HG02588 (cell line): ENCODE data around the gene TMEM145.

ENCODE experiments used
- ATAC-seq: cut with Tn5 transposase; IDR thresholded peaks from one replicate; pipeline ENCODE4 v1.9.1; 2021; ENCODE audit warnings: mild to moderate bottlenecking, moderate library complexity; ENCODE audit not compliant: unreplicated experiment

The TMEM145 gene

DNA sequence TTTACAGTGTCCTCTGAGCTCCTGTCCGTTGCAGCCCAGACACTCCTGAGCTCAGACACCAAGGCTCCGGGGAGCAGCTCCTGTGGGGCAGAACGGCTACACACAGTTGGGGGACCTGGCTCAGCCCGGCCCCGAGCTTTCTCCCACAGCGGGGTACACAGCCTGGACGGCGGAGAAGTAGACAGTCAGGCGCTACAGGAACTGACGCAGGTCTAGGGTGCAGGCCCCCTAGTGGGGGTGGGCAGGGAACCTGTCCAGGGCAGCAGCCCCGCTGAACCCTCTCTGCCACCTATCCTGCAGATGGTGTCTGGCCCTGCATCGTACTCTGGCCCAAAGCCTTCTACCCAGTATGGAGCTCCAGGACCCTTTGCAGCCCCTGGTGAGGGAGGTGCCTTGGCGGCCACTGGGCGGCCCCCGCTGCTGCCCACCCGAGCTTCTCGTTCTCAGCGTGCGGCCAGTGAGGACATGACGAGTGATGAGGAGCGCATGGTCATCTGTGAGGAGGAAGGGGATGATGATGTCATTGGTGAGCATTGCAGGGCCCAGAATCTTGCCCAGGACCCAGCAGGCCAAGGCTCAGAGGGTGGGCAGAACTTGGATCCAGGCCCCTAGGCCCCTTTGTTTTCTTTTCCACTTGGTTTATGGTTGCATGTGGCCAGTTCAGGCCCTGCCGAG is 24.1 kb upstream of the TMEM145 start:
- ATAC-seq = no peak

GRCh38 chr19:42289556-42290041 is 23.5 kb upstream of the TMEM145 start:
- no peak for ATAC-seq

DNA sequence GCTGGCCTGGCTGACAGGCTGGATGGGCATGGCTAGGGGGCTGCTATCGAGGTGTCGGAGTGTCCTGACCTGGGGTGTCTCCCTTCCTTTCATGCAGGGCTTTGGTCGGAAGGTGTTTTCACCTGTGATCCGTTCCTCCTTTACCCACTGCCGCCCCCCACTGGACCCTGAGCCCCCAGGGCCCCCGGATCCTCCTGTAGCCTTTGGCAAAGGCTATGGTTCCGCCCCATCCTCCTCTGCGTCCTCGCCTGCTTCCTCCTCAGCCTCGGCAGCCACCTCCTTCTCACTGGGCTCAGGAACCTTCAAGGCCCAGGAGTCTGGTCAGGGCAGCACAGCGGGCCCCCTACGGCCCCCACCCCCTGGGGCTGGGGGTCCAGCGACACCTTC is 23.0 kb upstream of the TMEM145 start:
- ATAC-seq = no peak

DNA sequence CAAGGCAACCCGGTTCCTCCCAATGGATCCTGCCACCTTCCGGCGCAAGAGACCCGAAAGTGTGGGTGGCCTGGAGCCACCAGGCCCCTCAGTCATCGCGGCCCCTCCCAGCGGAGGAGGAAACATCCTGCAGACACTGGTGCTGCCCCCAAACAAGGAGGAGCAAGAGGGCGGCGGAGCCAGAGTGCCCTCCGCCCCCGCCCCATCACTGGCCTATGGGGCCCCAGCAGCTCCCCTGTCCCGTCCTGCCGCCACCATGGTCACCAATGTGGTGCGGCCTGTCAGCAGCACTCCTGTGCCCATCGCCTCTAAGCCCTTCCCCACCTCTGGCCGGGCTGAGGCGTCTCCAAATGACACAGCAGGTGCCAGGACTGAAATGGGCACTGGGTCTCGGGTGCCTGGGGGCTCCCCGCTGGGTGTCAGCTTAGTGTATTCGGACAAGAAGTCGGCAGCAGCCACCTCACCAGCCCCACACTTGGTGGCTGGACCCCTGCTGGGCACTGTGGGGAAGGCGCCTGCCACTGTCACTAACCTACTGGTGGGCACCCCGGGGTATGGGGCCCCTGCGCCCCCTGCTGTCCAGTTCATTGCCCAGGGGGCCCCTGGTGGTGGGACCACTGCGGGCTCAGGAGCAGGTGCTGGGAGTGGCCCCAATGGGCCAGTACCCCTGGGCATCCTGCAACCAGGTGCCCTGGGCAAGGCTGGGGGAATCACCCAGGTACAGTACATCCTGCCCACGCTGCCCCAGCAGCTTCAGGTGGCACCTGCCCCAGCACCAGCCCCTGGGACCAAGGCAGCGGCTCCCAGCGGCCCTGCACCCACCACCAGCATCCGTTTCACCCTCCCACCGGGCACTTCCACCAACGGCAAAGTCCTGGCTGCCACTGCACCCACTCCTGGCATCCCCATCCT is 22.3 kb upstream of the TMEM145 start:
- no peak for ATAC-seq

DNA sequence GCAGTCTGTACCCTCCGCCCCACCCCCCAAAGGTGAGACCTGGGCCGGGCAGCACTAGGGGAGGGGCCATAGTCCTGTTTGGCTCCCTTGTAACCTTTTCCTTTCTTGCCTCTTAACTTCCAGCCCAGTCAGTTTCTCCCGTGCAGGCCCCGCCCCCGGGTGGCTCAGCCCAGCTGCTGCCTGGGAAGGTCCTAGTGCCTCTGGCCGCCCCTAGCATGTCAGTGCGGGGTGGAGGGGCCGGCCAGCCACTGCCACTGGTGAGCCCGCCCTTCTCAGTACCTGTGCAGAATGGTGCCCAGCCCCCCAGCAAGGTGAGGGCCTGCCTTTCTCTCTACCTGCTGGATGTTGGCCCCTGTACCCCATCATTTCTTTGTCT is 21.7 kb upstream of the TMEM145 start:
- no peak for ATAC-seq

DNA sequence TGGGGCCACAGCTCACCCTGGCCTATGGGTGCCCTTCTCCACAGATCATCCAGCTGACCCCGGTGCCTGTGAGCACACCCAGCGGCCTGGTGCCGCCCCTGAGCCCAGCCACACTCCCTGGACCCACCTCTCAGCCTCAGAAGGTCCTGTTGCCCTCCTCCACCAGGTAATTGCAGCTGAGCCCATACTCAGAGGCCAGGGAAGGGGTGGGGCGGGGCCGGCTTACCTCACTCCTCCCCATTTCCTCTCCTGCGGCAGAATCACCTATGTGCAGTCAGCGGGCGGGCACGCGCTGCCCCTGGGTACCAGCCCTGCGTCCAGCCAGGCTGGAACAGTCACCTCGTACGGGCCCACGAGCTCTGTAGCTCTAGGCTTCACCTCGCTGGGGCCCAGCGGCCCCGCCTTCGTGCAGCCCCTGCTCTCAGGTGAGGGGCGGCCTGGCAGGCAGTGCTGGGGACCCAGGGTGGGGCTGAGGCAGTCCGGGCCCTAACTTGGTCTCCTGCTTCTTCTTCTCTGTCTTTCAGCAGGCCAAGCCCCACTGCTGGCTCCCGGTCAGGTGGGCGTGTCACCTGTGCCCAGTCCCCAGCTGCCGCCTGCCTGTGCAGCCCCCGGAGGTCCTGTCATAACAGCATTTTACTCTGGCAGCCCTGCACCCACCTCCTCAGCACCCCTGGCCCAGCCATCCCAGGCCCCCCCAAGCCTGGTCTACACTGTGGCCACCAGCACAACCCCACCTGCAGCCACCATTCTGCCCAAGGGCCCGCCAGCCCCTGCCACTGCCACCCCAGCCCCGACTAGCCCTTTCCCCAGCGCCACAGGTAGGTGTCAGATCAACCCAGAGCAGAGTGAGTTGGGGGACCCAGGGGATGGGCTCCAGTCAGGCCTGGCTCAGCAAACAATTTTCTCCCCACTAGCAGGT is 20.8 kb upstream of the TMEM145 start:
- ATAC-seq = no peak

GRCh38 chr19:42292963-42293362 is 20.1 kb upstream of the TMEM145 start:
- no peak for ATAC-seq

DNA sequence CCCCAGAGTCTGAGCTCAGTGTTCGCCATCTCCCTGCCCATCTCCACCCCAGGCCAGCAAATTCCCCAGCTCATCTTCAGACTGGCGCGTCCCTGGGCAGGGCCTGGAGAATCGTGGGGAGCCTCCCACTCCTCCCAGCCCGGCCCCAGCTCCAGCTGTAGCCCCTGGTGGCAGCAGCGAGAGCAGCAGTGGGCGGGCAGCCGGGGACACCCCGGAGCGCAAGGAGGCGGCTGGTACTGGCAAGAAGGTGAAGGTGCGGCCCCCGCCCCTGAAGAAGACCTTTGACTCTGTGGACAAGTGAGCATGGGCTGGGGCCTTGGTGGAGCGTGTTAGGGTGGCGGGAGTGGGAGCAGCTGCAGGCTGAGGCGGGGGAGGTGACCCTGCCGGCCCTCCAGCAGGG is 19.6 kb upstream of the TMEM145 start:
- no peak for ATAC-seq

DNA sequence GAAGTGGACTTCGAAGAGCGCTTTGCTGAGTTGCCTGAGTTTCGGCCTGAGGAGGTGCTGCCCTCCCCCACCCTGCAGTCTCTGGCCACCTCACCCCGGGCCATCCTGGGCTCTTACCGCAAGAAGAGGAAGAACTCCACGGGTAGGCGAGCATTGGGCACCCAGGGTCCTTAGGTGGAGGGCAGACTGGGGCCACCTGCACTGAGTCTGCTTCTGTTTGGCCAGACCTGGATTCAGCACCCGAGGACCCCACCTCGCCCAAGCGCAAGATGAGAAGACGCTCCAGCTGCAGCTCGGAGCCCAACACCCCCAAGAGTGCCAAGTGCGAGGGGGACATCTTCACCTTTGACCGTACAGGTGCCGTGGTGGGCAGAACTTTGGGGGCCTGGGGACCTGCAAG is 19.2 kb upstream of the TMEM145 start:
- no peak for ATAC-seq

- no peak for ATAC-seq
These were observed 18.5 kb upstream of the TMEM145 start for GRCh38 chr19:42294471-42295137.

GRCh38 chr19:42295342-42295741 is 17.8 kb upstream of the TMEM145 start:
- ATAC-seq = no peak

DNA sequence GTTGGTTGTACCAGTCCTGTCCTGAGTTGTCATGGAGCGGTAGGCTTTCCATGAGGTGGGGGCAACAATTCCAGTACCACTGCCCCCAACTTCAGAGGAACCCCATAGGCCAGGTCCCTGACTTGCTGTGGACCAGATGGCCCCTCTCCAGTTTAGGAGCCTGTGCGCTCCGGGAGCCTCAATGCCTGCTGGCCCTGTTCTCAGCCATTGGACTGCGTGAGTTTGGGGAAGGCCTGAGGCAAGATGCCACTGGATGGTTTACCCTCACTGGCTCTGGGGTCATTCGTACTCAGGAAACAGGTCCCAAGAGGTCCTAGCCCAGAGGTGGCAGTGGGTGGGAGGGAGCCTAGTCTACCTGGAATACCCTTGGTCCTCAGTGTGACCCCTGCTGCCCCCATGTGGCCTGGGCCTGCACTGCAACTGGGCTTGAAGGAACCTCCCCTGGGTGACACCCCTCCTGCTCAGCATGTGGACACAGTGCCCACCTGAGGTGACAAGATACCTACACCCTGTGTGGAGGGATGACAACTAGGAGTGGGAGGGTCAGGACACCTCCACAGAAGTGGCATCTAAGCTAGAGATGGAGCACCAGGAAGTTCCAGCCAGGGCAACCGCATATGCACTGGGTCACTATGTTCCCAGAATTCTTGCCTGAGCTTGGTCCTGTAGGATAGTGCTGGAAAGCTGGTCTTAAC is 17.1 kb upstream of the TMEM145 start:
- ATAC-seq = peak; percentile 47

GRCh38 chr19:42297039-42297438 is 16.1 kb upstream of the TMEM145 start:
- no peak for ATAC-seq

GRCh38 chr19:42301646-42302203 is 11.4 kb upstream of the TMEM145 start, which contains the start of gene PRR19:
Gene PRR19 (plus strand): TSS chr19:42302132. CDS start chr19:42309585, 7,453 bp downstream.
- no peak for ATAC-seq

GRCh38 chr19:42303101-42303464 is 10.0 kb upstream of the TMEM145 start:
- no peak for ATAC-seq

DNA sequence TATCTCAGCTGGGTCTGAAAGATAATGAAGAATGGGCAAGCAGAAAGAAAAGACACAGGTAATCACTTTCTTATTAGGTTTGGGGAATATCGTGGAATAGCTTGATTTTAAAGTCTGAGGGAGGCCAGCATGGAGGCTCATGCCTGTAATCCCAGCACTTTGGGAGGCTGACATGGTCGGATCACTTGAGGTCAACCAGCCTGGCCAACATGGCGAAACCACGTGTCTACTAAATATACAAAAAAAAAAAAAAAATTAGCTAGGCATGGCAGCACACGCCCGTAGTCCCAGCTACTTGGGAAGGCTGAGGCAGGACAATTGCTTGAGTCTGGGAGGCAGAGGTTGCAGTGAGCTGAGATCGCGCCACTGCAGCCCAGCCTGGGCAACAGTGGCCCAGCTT is 9.2 kb upstream of the TMEM145 start:
- ATAC-seq = no peak

DNA sequence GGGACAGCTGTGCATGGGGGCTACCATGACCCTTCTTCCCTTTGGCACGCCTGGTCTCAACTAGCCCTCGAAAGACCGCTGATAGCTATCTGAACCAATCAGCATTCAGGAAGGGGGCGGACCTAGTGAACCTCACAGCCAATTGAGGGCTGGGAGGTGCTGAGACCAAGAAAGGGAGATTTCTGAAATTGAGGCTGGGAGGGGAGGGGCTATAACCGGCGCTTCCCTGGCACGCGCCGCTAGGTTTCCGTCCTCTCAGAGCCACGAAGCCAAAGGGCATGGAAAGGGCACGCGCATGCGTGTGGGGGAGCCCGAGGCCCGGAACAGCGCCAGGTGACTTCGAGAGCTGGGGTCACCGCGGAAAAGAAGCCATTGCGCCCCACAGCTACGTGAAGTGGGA is 6.5 kb upstream of the TMEM145 start:
- ATAC-seq = no peak

GRCh38 chr19:42309686-42310085 is 3.4 kb upstream of the TMEM145 start:
- no peak for ATAC-seq

GRCh38 chr19:42311657-42312056 is 1.5 kb upstream of the TMEM145 start:
- no peak for ATAC-seq

- no peak for ATAC-seq
These were observed 739 bp upstream of the TMEM145 start for GRCh38 chr19:42312370-42312769.
